ENCODE measurements around the gene CD55. TPM values are rescaled to one million over a fixed set of nuclear protein-coding genes. Genes with fewer than 3 reads are reported as not detected.

The CD55 gene
- total RNA-seq, 6 experiments from 2014 or later, result 10.5 to 23.3 (median 16.4) TPM

- H3K27ac ChIP-seq, result no peak overlapping the region
- H3K9me3 ChIP-seq, result no peaks in the 10 kb centered on the region
- intact Hi-C loops (cut with DNase I), result no loop called here
- no peaks in the 10 kb centered on the region for H3K36me3 ChIP-seq
- no peaks in the 10 kb centered on the region for H3K27me3 ChIP-seq
- ATAC-seq, result no peak
- H3K4me3 ChIP-seq, result no peak overlapping the region
- 69% methylated on average over 1 of the region's 1 CpG for WGBS (ENCODE audit: insufficient coverage, low coverage, low lambda C conversion rate, missing lambda C conversion rate)
- H3K4me1 ChIP-seq, result no peaks in the 10 kb centered on the region
- DNase-seq, result no peak
- TF ChIP-seq POLR2A (IDR thresholded peaks at IDR 0.05) (no peak), CTCF (IDR thresholded peaks at IDR 0.05) (no peak)
Observed at GRCh38 chr1:207312604-207312920, 8.9 kb upstream of the CD55 start.

- ATAC-seq (no peak), DNase-seq (no peak)
- TF ChIP-seq POLR2A (IDR thresholded peaks at IDR 0.05), result no peak
- no peak for TF ChIP-seq CTCF (IDR thresholded peaks at IDR 0.05)
- intact Hi-C loops (cut with DNase I), result no loop called here
- H3K4me3 ChIP-seq, result no peak overlapping the region
- no peak overlapping the region for H3K27ac ChIP-seq
- no peaks in the 10 kb centered on the region for H3K27me3 ChIP-seq
- no peaks in the 10 kb centered on the region for H3K9me3 ChIP-seq
- no peaks in the 10 kb centered on the region for H3K36me3 ChIP-seq
- H3K4me1 ChIP-seq, result no peaks in the 10 kb centered on the region
Observed at GRCh38 chr1:207313131-207313530, 8.3 kb upstream of the CD55 start.

- no peak overlapping the region for H3K27ac ChIP-seq
- H3K4me1 ChIP-seq, result no peaks in the 10 kb centered on the region
- H3K27me3 ChIP-seq, result no peaks in the 10 kb centered on the region
- no peak for ATAC-seq
- intact Hi-C loops (cut with DNase I), result no loop called here
- H3K9me3 ChIP-seq, result no peaks in the 10 kb centered on the region
- H3K4me3 ChIP-seq, result no peak overlapping the region
- no peak for DNase-seq
- no peaks in the 10 kb centered on the region for H3K36me3 ChIP-seq
- TF ChIP-seq POLR2A (IDR thresholded peaks at IDR 0.05) (no peak), CTCF (IDR thresholded peaks at IDR 0.05) (no peak)
Observed at GRCh38 chr1:207314816-207315215, 6.7 kb upstream of the CD55 start.

GRCh38 chr1:207315435-207315834 lies 6.0 kb upstream of the CD55 start:
- WGBS (ENCODE audit: insufficient coverage, low coverage, low lambda C conversion rate, missing lambda C conversion rate), result 95% methylated on average over 3 of the region's 3 CpGs
- H3K4me1 ChIP-seq, result no peaks in the 10 kb centered on the region
- DNase-seq (no peak), ATAC-seq (no peak)
- no peak overlapping the region for H3K4me3 ChIP-seq
- no peaks in the 10 kb centered on the region for H3K27me3 ChIP-seq
- no peaks in the 10 kb centered on the region for H3K36me3 ChIP-seq
- H3K27ac ChIP-seq, result no peak overlapping the region
- no peaks in the 10 kb centered on the region for H3K9me3 ChIP-seq
- TF ChIP-seq POLR2A (IDR thresholded peaks at IDR 0.05) (no peak), CTCF (IDR thresholded peaks at IDR 0.05) (no peak)
- intact Hi-C loops (cut with DNase I), result no loop called here

- TF ChIP-seq CTCF (IDR thresholded peaks at IDR 0.05) (peak in 1 of 4 donors; percentile 4), POLR2A (IDR thresholded peaks at IDR 0.05) (no peak)
- Histone ChIP-seq H3K4me1 (no peaks in the 10 kb centered on the region), H3K9me3 (no peaks in the 10 kb centered on the region), H3K27me3 (no peaks in the 10 kb centered on the region), H3K4me3 (no peak overlapping the region), H3K36me3 (no peaks in the 10 kb centered on the region), H3K27ac (no peak overlapping the region)
- no peak for DNase-seq
- intact Hi-C loops (cut with DNase I), result no loop called here
- no peak for ATAC-seq
Observed at GRCh38 chr1:207316141-207316540, 5.3 kb upstream of the CD55 start.

All from right lobe of liver (tissue), 6 donors.